Astrocyte (in vitro differentiated cells and primary cell): Measurements from ENCODE around the gene TJAP1. TPM values are rescaled to one million over a fixed set of nuclear protein-coding genes. Genes with fewer than 3 reads are reported as not detected.
"Not testable (repeated sequence)": the region's sequence is repeated elsewhere in the genome, so short reads cannot be mapped to it uniquely, and the experiment has no call there.

Source experiments
- DNase-seq: peaks from one replicate; pipeline ENCODE4 v3.0.0-alpha.2; 2010; ENCODE audit warnings: low read depth
- FAIRE-seq: peaks from 2 replicates; lab custom pipeline; 2011; peaks lifted over from hg19 to GRCh38; lab: Jason Lieb, UNC
- H2AFZ ChIP-seq: 2 replicates; pipeline ENCODE4 v1.6.0; 2012; ENCODE audit warnings: low read depth, low read length, inconsistent platforms
- H3K27ac ChIP-seq: 2 replicates; pipeline ENCODE4 v1.5.1; 2011; ENCODE audit warnings: low read depth, low read length, inconsistent platforms
- H3K27me3 ChIP-seq: 2 replicates; pipeline ENCODE4 v1.6.0; 2011; ENCODE audit warnings: low read length, inconsistent platforms; ENCODE audit not compliant: insufficient read depth
- H3K36me3 ChIP-seq: 2 replicates; pipeline ENCODE4 v1.5.1; 2011; ENCODE audit warnings: low read length, inconsistent platforms; ENCODE audit not compliant: insufficient read depth
- H3K4me1 ChIP-seq: 2 replicates; pipeline ENCODE4 v1.5.1; 2011; ENCODE audit warnings: low read length, inconsistent platforms; ENCODE audit not compliant: insufficient read depth
- H3K4me2 ChIP-seq: 2 replicates; pipeline ENCODE4 v1.6.0; 2012; ENCODE audit warnings: low read length, inconsistent platforms
- H3K4me3 ChIP-seq: 2 replicates; pipeline ENCODE4 v1.5.1; 2011; ENCODE audit warnings: low read depth, mild to moderate bottlenecking, low read length, inconsistent platforms; ENCODE audit not compliant: insufficient read depth
- H3K79me2 ChIP-seq: 2 replicates; pipeline ENCODE4 v1.6.0; 2012; ENCODE audit warnings: mild to moderate bottlenecking, low read length, inconsistent platforms; ENCODE audit not compliant: insufficient read depth
- H3K9ac ChIP-seq: 2 replicates; pipeline ENCODE4 v1.6.0; 2012; ENCODE audit warnings: mild to moderate bottlenecking, low read length, inconsistent platforms
- H3K9me3 ChIP-seq: 2 replicates; pipeline ENCODE4 v1.5.1; 2012; ENCODE audit warnings: low read depth, mild to moderate bottlenecking, low read length, inconsistent platforms; ENCODE audit not compliant: insufficient read depth
- H4K20me1 ChIP-seq: 2 replicates; pipeline ENCODE4 v1.6.0; 2012; ENCODE audit warnings: low read length, inconsistent platforms; ENCODE audit not compliant: insufficient read depth
- H3K27ac Mint-ChIP-seq: one replicate; pipeline ENCODE4 v1.8.0; 2021; ENCODE audit warnings: mild to moderate bottlenecking, mixed read lengths; ENCODE audit not compliant: unreplicated experiment
- H3K27me3 Mint-ChIP-seq: one replicate; pipeline ENCODE4 v1.8.0; 2021; ENCODE audit warnings: low read depth, mixed read lengths; ENCODE audit not compliant: unreplicated experiment
- H3K36me3 Mint-ChIP-seq: one replicate; pipeline ENCODE4 v1.8.0; 2021; ENCODE audit warnings: low read depth, mixed read lengths; ENCODE audit not compliant: unreplicated experiment
- H3K4me1 Mint-ChIP-seq: one replicate; pipeline ENCODE4 v1.8.0; 2021; ENCODE audit warnings: low read depth, mixed read lengths; ENCODE audit not compliant: unreplicated experiment
- H3K4me3 Mint-ChIP-seq: one replicate; pipeline ENCODE4 v1.8.0; 2021; ENCODE audit warnings: mild to moderate bottlenecking, moderate library complexity, mixed read lengths; ENCODE audit not compliant: unreplicated experiment
- H3K9me3 Mint-ChIP-seq: one replicate; pipeline ENCODE4 v1.8.0; 2021; ENCODE audit warnings: mild to moderate bottlenecking, mixed read lengths; ENCODE audit not compliant: unreplicated experiment
- EZH2 ChIP-seq: IDR thresholded peaks from 2 replicates; pipeline ENCODE4 v1.6.1; 2012; ENCODE audit warnings: mild to moderate bottlenecking, low read length, inconsistent platforms; ENCODE audit not compliant: insufficient read depth
- total RNA-seq: library from RNA; stranded (reverse); gene quantifications from 2 replicates; pipeline ENCODE4 v1.2.1, GENCODE V29; 2021
- TF ChIP-seq, protein P1 (sequence below): IDR thresholded peaks from 2 replicates; pipeline ENCODE4 v1.5.1; 2011; ENCODE audit warnings: low read depth, mild to moderate bottlenecking, inconsistent platforms, low read length, moderate library complexity; ENCODE audit not compliant: insufficient read depth

The TJAP1 gene
- total RNA-seq, 1 donor from 2014 or later: 26.6 TPM

DNA sequence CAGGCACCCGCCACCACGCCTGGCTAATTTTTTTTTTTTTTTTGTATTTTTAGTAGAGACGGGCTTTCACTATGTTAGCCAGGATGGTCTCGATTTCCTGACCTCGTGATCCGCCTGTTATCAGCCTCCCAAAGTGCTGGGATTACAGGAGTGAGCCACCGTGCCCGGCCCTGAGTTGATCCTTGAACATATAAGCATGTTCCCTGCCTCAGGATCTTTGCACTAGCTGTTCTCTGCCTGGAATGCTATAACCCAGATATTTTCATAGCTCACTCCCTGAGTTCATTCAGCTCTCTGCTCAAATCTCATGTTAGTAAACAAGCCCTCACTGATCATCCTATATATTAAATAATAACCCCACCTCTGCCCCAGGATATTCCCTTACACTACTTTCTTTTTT, 13.0 kb upstream of the TJAP1 start:
- no peak for DNase-seq
- no peaks in the 10 kb centered on the region for H3K36me3 ChIP-seq
- no peak overlapping the region for H3K4me3 ChIP-seq
- Mint-ChIP-seq H3K9me3 (no peaks in the 10 kb centered on the region), H3K4me3 (no peak overlapping the region), H3K27me3 (peaks cover 48% of the 10 kb centered on the region), H3K27ac (no peak overlapping the region), H3K4me1 (no peaks in the 10 kb centered on the region), H3K36me3 (no peaks in the 10 kb centered on the region)
- no peaks in the 10 kb centered on the region for H3K9me3 ChIP-seq
- H3K79me2 ChIP-seq: no peaks in the 10 kb centered on the region
- FAIRE-seq: no peak
- TF ChIP-seq, protein P1, sequence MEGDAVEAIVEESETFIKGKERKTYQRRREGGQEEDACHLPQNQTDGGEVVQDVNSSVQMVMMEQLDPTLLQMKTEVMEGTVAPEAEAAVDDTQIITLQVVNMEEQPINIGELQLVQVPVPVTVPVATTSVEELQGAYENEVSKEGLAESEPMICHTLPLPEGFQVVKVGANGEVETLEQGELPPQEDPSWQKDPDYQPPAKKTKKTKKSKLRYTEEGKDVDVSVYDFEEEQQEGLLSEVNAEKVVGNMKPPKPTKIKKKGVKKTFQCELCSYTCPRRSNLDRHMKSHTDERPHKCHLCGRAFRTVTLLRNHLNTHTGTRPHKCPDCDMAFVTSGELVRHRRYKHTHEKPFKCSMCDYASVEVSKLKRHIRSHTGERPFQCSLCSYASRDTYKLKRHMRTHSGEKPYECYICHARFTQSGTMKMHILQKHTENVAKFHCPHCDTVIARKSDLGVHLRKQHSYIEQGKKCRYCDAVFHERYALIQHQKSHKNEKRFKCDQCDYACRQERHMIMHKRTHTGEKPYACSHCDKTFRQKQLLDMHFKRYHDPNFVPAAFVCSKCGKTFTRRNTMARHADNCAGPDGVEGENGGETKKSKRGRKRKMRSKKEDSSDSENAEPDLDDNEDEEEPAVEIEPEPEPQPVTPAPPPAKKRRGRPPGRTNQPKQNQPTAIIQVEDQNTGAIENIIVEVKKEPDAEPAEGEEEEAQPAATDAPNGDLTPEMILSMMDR: no peak
- TF ChIP-seq EZH2: no peak
- no peaks in the 10 kb centered on the region for H3K4me1 ChIP-seq
- H3K4me2 ChIP-seq: no peak overlapping the region
- H2AFZ ChIP-seq: no peak overlapping the region
- no peak overlapping the region for H3K9ac ChIP-seq
- H3K27ac ChIP-seq: no peak overlapping the region
- no peaks in the 10 kb centered on the region for H4K20me1 ChIP-seq
- peaks cover 18% of the 10 kb centered on the region for H3K27me3 ChIP-seq

DNA sequence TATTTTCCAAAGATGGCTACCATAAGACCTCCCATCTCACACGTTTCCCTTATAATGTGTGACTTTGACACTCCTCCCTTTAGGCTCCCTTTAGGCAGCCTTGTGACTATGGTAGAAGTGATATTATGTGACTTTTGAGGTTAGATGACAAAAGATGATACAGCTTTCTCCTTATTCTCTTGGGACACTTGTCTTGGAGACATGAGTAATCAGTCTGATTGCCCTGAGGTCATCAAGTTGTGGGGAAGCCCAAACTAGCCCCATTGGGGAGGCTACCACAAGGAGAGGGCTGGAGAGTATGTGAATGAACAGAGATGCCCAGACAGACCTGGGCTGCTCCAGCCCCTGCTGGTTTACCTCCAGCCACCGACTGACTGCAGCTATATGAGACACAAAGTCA, 11.4 kb upstream of the TJAP1 start:
- Histone ChIP-seq H3K79me2 (no peaks in the 10 kb centered on the region), H4K20me1 (no peaks in the 10 kb centered on the region), H3K4me1 (no peaks in the 10 kb centered on the region), H3K9me3 (no peaks in the 10 kb centered on the region), H3K4me3 (no peak overlapping the region), H3K27me3 (peaks cover 18% of the 10 kb centered on the region), H3K27ac (no peak overlapping the region), H2AFZ (no peak overlapping the region), H3K4me2 (no peak overlapping the region), H3K9ac (no peak overlapping the region), H3K36me3 (no peaks in the 10 kb centered on the region)
- DNase-seq: no peak
- Mint-ChIP-seq H3K4me1 (no peaks in the 10 kb centered on the region), H3K4me3 (no peak overlapping the region), H3K27ac (no peak overlapping the region), H3K27me3 (peaks cover 44% of the 10 kb centered on the region), H3K9me3 (no peaks in the 10 kb centered on the region), H3K36me3 (no peaks in the 10 kb centered on the region)
- FAIRE-seq: no peak
- TF ChIP-seq EZH2: no peak
- TF ChIP-seq, protein P1: no peak

DNA sequence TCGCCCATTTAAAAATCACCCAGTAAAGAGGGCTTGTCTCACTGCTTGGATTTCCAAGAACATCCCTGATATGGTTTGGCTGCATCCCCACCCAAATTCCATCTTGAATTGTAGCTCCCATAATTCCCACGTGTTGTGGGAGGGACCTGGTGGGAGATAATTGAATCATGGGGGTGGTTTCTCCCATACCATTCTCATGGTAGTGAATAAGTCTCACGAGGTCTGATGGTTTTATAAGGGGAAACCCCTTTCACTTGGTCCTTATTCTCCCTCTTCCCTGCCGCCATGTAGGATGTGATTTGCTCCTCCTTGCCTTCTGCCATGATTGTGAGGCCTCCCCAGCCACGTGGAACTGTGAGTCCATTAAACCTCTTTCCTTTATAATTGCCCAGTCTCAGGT, 10.1 kb upstream of the TJAP1 start:
- H3K9me3 Mint-ChIP-seq, H3K4me3 Mint-ChIP-seq, H3K9me3 ChIP-seq, DNase-seq, FAIRE-seq, H3K79me2 ChIP-seq, H3K4me3 ChIP-seq, H3K4me1 ChIP-seq, H3K4me1 Mint-ChIP-seq, H3K4me2 ChIP-seq, H3K36me3 ChIP-seq, H2AFZ ChIP-seq, H3K36me3 Mint-ChIP-seq, H4K20me1 ChIP-seq, H3K27ac Mint-ChIP-seq, H3K9ac ChIP-seq, H3K27ac ChIP-seq: not testable (repeated sequence)
- H3K27me3 ChIP-seq: peaks cover 23% of the 10 kb centered on the region
- H3K27me3 Mint-ChIP-seq: peaks cover 34% of the 10 kb centered on the region
